ENCODE measurements around the gene NR6A1.

DNA sequence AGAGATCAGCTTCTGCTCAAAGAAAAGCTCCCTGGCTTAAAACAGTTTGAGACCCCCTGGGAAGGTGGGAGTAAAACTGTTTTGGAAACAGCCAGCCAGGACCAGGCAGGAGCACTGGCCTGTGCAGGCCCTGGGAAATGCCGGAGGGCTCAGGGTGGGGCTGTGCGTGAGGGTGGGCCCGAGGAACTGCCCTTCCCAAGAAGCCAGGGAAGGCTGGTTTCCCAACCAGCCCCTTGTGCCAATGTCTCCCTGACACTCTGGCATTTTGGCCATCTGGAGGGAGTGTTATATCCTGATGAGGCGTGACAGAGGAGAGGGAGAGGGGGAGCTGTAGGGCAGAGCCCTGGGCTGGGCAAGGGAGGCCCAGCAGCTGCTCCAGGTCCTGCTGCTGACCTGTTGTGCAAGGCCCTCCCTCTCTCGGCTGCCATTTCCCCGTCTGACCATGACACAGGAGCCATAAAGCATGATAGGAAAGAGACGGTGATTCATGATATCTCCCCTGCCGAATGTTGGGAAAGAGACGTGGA is 22.0 kb upstream of the NR6A1 start:
- TF ChIP-seq NR3C1 (CRISPR knock-in tag; conservative IDR thresholded peaks at IDR 0.05; ENCODE audit: low read depth) (no peak), ETV6 (CRISPR knock-in tag; IDR thresholded peaks at IDR 0.05) (no peak), SMAD3 (CRISPR knock-in tag; IDR thresholded peaks at IDR 0.05; ENCODE audit: borderline replicate concordance) (no peak), ZSCAN18 (CRISPR knock-in tag; IDR thresholded peaks at IDR 0.05) (no peak), CTCF (IDR thresholded peaks at IDR 0.05) (no peak), E2F5 (CRISPR knock-in tag; IDR thresholded peaks at IDR 0.05) (no peak), ATF1 (CRISPR knock-in tag; IDR thresholded peaks at IDR 0.05) (no peak), ZBTB21 (CRISPR knock-in tag; IDR thresholded peaks at IDR 0.05; ENCODE audit: borderline replicate concordance) (no peak), ATF6 (CRISPR knock-in tag; IDR thresholded peaks at IDR 0.05) (no peak), SP1 (CRISPR knock-in tag; conservative IDR thresholded peaks at IDR 0.05) (no peak), ATF2 (CRISPR knock-in tag; IDR thresholded peaks at IDR 0.05; ENCODE audit: borderline replicate concordance, low read depth) (no peak)
- TF ChIP-seq, protein P1, sequence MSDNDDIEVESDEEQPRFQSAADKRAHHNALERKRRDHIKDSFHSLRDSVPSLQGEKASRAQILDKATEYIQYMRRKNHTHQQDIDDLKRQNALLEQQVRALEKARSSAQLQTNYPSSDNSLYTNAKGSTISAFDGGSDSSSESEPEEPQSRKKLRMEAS (CRISPR knock-in tag; IDR thresholded peaks at IDR 0.05), result no peak
- TF ChIP-seq, protein P2, sequence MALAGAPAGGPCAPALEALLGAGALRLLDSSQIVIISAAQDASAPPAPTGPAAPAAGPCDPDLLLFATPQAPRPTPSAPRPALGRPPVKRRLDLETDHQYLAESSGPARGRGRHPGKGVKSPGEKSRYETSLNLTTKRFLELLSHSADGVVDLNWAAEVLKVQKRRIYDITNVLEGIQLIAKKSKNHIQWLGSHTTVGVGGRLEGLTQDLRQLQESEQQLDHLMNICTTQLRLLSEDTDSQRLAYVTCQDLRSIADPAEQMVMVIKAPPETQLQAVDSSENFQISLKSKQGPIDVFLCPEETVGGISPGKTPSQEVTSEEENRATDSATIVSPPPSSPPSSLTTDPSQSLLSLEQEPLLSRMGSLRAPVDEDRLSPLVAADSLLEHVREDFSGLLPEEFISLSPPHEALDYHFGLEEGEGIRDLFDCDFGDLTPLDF (CRISPR knock-in tag; IDR thresholded peaks at IDR 0.05), result no peak
- TF ChIP-seq, protein P3, sequence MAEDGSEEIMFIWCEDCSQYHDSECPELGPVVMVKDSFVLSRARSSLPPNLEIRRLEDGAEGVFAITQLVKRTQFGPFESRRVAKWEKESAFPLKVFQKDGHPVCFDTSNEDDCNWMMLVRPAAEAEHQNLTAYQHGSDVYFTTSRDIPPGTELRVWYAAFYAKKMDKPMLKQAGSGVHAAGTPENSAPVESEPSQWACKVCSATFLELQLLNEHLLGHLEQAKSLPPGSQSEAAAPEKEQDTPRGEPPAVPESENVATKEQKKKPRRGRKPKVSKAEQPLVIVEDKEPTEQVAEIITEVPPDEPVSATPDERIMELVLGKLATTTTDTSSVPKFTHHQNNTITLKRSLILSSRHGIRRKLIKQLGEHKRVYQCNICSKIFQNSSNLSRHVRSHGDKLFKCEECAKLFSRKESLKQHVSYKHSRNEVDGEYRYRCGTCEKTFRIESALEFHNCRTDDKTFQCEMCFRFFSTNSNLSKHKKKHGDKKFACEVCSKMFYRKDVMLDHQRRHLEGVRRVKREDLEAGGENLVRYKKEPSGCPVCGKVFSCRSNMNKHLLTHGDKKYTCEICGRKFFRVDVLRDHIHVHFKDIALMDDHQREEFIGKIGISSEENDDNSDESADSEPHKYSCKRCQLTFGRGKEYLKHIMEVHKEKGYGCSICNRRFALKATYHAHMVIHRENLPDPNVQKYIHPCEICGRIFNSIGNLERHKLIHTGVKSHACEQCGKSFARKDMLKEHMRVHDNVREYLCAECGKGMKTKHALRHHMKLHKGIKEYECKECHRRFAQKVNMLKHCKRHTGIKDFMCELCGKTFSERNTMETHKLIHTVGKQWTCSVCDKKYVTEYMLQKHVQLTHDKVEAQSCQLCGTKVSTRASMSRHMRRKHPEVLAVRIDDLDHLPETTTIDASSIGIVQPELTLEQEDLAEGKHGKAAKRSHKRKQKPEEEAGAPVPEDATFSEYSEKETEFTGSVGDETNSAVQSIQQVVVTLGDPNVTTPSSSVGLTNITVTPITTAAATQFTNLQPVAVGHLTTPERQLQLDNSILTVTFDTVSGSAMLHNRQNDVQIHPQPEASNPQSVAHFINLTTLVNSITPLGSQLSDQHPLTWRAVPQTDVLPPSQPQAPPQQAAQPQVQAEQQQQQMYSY (CRISPR knock-in tag; IDR thresholded peaks at IDR 0.05), result no peak

All from WTC11 (cell line).